Suppressor macrophage (primary cell): ENCODE results near the gene TSPO.

Source experiments
- DNase-seq, 4 experiments: peaks; one replicate each; pipeline ENCODE4 v3.0.0-alpha.2; 2020 to 2022

TSPO gene

GRCh38 chr22:43159484-43160178 lies 8.3 kb downstream of the TSPO start:
- DNase-seq, result peak in 1 of 4 experiments; percentile 33

GRCh38 chr22:43160497-43161126 lies 9.3 kb downstream of the TSPO start:
- DNase-seq, result no peak

- DNase-seq, result no peak
These were observed 11.2 kb downstream of the TSPO start for GRCh38 chr22:43162412-43163150.

GRCh38 chr22:43163241-43163795 lies 12.0 kb downstream of the TSPO start:
- no peak for DNase-seq

- no peak for DNase-seq
These were observed 13.3 kb downstream of the TSPO start for GRCh38 chr22:43164636-43165035.

- no peak for DNase-seq
These were observed 15.0 kb downstream of the TSPO start for GRCh38 chr22:43166132-43166930.

- DNase-seq, result peak in 1 of 4 experiments; percentile 0
These were observed 15.7 kb downstream of the TSPO start for GRCh38 chr22:43167001-43167589.

- peak in 1 of 4 experiments; percentile 3 for DNase-seq
These were observed 17.3 kb downstream of the TSPO start for GRCh38 chr22:43168471-43169309.

- no peak for DNase-seq
These were observed 18.2 kb downstream of the TSPO start for GRCh38 chr22:43169310-43170130.

- no peak for DNase-seq
These were observed 18.7 kb downstream of the TSPO start for GRCh38 chr22:43170131-43170480.

- no peak for DNase-seq
These were observed 19.7 kb downstream of the TSPO start for GRCh38 chr22:43171019-43171491.

- no peak for DNase-seq
These were observed 20.2 kb downstream of the TSPO start for GRCh38 chr22:43171607-43172006.

GRCh38 chr22:43172191-43172590 lies 20.8 kb downstream of the TSPO start:
- no peak for DNase-seq

- no peak for DNase-seq
These were observed 22.2 kb downstream of the TSPO start for GRCh38 chr22:43173566-43173965.

- no peak for DNase-seq
These were observed 22.8 kb downstream of the TSPO start for GRCh38 chr22:43173976-43174720.

- no peak for DNase-seq
These were observed 23.7 kb downstream of the TSPO start for GRCh38 chr22:43174941-43175531.

GRCh38 chr22:43176090-43176489 lies 24.7 kb downstream of the TSPO start:
- DNase-seq, result no peak

- peak in 1 of 4 experiments; percentile 1 for DNase-seq
These were observed 26.1 kb downstream of the TSPO start for GRCh38 chr22:43177479-43177878.
